Suppressor macrophage treated with lipopolysaccharide for 4 hours (primary cell): ENCODE results near the gene MYZAP.

Experiments
- DNase-seq: peaks from one replicate; pipeline ENCODE4 v3.0.0-alpha.2; 2020

The MYZAP gene

GRCh38 chr15:57665939-57666338 is 74.2 kb downstream of the MYZAP start:
- no peak for DNase-seq

- no peak for DNase-seq
These were observed 75.6 kb downstream of the MYZAP start for GRCh38 chr15:57667171-57667849.

GRCh38 chr15:57668016-57668415 is 76.3 kb downstream of the MYZAP start:
- no peak for DNase-seq

- no peak for DNase-seq
These were observed 79.9 kb downstream of the MYZAP start for GRCh38 chr15:57671636-57672035.

- DNase-seq, result no peak
These were observed 83.9 kb downstream of the MYZAP start for GRCh38 chr15:57675481-57676181.

- no peak for DNase-seq
These were observed 84.9 kb downstream of the MYZAP start for GRCh38 chr15:57676585-57676984.

- DNase-seq, result no peak
These were observed 85.5 kb downstream of the MYZAP start for GRCh38 chr15:57677204-57677603.

- DNase-seq, result peak; percentile 23
These were observed 88.3 kb downstream of the MYZAP start for GRCh38 chr15:57680021-57680420.

GRCh38 chr15:57681011-57681410 is 89.3 kb downstream of the MYZAP start:
- DNase-seq, result no peak

GRCh38 chr15:57683481-57683880 is 91.8 kb downstream of the MYZAP start:
- no peak for DNase-seq

- no peak for DNase-seq
These were observed 92.9 kb downstream of the MYZAP start for GRCh38 chr15:57684491-57685151.

- DNase-seq, result no peak
These were observed 93.8 kb downstream of the MYZAP start for GRCh38 chr15:57685306-57686095.

- peak; percentile 34 for DNase-seq
These were observed 95.0 kb downstream of the MYZAP start for GRCh38 chr15:57686657-57687056.

- no peak for DNase-seq
These were observed 98.8 kb downstream of the MYZAP start for GRCh38 chr15:57690341-57690966.

GRCh38 chr15:57691082-57691481 is 99.4 kb downstream of the MYZAP start:
- DNase-seq, result no peak

GRCh38 chr15:57692709-57693108 is 101.0 kb downstream of the MYZAP start:
- no peak for DNase-seq

GRCh38 chr15:57694279-57694678 is 102.6 kb downstream of the MYZAP start:
- DNase-seq, result no peak

GRCh38 chr15:57696146-57696545 is 104.4 kb downstream of the MYZAP start:
- no peak for DNase-seq

GRCh38 chr15:57697588-57697987 is 105.9 kb downstream of the MYZAP start:
- no peak for DNase-seq

- DNase-seq, result no peak
These were observed 106.5 kb downstream of the MYZAP start for GRCh38 chr15:57698243-57698642.

- DNase-seq, result no peak
These were observed 107.3 kb downstream of the MYZAP start for GRCh38 chr15:57698991-57699390.

GRCh38 chr15:57703387-57703786 is 111.7 kb downstream of the MYZAP start:
- DNase-seq, result no peak

- DNase-seq, result no peak
These were observed 112.7 kb downstream of the MYZAP start for GRCh38 chr15:57704441-57704840.
